ENCODE results near the gene GOLT1A.

GOLT1A gene

GRCh38 chr1:204178487-204179281 is 35.1 kb downstream of the GOLT1A start:
- peaks cover 7% of the 10 kb centered on the region for H3K4me1 ChIP-seq (ENCODE audit: insufficient read depth, low read length, poor library complexity, severe bottlenecking)
- no peaks in the 10 kb centered on the region for H3K9me2 ChIP-seq (replicated peaks; ENCODE audit: low read depth, low read length)
- no peak overlapping the region for H3K9ac ChIP-seq (ENCODE audit: low read depth, low read length, poor library complexity, severe bottlenecking)
- no peaks in the 10 kb centered on the region for H3F3A ChIP-seq (ENCODE audit: low read depth)
- H4K20me1 ChIP-seq (ENCODE audit: insufficient read depth, low read length, poor library complexity, severe bottlenecking): no peaks in the 10 kb centered on the region
- H3K36me3 ChIP-seq (ENCODE audit: insufficient read depth, low read length): no peaks in the 10 kb centered on the region
- no peak overlapping the region for H2AFZ ChIP-seq (ENCODE audit: low read length)
- H3K4me2 ChIP-seq (ENCODE audit: low read depth, low read length, poor library complexity, severe bottlenecking): no peak overlapping the region
- H3K9me3 ChIP-seq (ENCODE audit: insufficient read depth, low read depth, low read length): no peaks in the 10 kb centered on the region
- no peaks in the 10 kb centered on the region for H3K79me2 ChIP-seq (ENCODE audit: insufficient read depth, low read length)
- no peak for TF ChIP-seq CTCF (conservative IDR thresholded peaks at IDR 0.05; ENCODE audit: low read length)
- no peak for TF ChIP-seq EZH2phosphoT487 (IDR thresholded peaks at IDR 0.05; ENCODE audit: borderline replicate concordance)
- no peak overlapping the region for H3K4me3 ChIP-seq (ENCODE audit: low read length, poor library complexity, severe bottlenecking)
- no peaks in the 10 kb centered on the region for H3K27me3 ChIP-seq (ENCODE audit: insufficient read depth, low read length, poor library complexity, severe bottlenecking)

- Histone ChIP-seq H3K9me3 (ENCODE audit: insufficient read depth, low read depth, low read length) (no peaks in the 10 kb centered on the region), H3K79me2 (ENCODE audit: insufficient read depth, low read length) (no peaks in the 10 kb centered on the region), H3K9ac (ENCODE audit: low read depth, low read length, poor library complexity, severe bottlenecking) (no peak overlapping the region), H3K4me1 (ENCODE audit: insufficient read depth, low read length, poor library complexity, severe bottlenecking) (peaks cover 7% of the 10 kb centered on the region), H3F3A (ENCODE audit: low read depth) (no peaks in the 10 kb centered on the region), H2AFZ (ENCODE audit: low read length) (no peak overlapping the region), H3K9me2 (replicated peaks; ENCODE audit: low read depth, low read length) (no peaks in the 10 kb centered on the region), H3K4me3 (ENCODE audit: low read length, poor library complexity, severe bottlenecking) (no peak overlapping the region), H3K27me3 (ENCODE audit: insufficient read depth, low read length, poor library complexity, severe bottlenecking) (no peaks in the 10 kb centered on the region), H4K20me1 (ENCODE audit: insufficient read depth, low read length, poor library complexity, severe bottlenecking) (no peaks in the 10 kb centered on the region), H3K36me3 (ENCODE audit: insufficient read depth, low read length) (no peaks in the 10 kb centered on the region), H3K4me2 (ENCODE audit: low read depth, low read length, poor library complexity, severe bottlenecking) (no peak overlapping the region)
- no peak for TF ChIP-seq EZH2phosphoT487 (IDR thresholded peaks at IDR 0.05; ENCODE audit: borderline replicate concordance)
- no peak for TF ChIP-seq CTCF (conservative IDR thresholded peaks at IDR 0.05; ENCODE audit: low read length)
Measured at GRCh38 chr1:204177133-204177532, 36.7 kb downstream of the GOLT1A start.

- no peaks in the 10 kb centered on the region for H3K79me2 ChIP-seq (ENCODE audit: insufficient read depth, low read length)
- no peak for TF ChIP-seq CTCF (conservative IDR thresholded peaks at IDR 0.05; ENCODE audit: low read length)
- TF ChIP-seq EZH2phosphoT487 (IDR thresholded peaks at IDR 0.05; ENCODE audit: borderline replicate concordance): no peak
- H3F3A ChIP-seq (ENCODE audit: low read depth): no peaks in the 10 kb centered on the region
- peaks cover 7% of the 10 kb centered on the region for H3K4me1 ChIP-seq (ENCODE audit: insufficient read depth, low read length, poor library complexity, severe bottlenecking)
- H3K36me3 ChIP-seq (ENCODE audit: insufficient read depth, low read length): no peaks in the 10 kb centered on the region
- no peaks in the 10 kb centered on the region for H3K9me3 ChIP-seq (ENCODE audit: insufficient read depth, low read depth, low read length)
- H3K4me3 ChIP-seq (ENCODE audit: low read length, poor library complexity, severe bottlenecking): no peak overlapping the region
- no peaks in the 10 kb centered on the region for H4K20me1 ChIP-seq (ENCODE audit: insufficient read depth, low read length, poor library complexity, severe bottlenecking)
- no peaks in the 10 kb centered on the region for H3K9me2 ChIP-seq (replicated peaks; ENCODE audit: low read depth, low read length)
- no peak overlapping the region for H3K9ac ChIP-seq (ENCODE audit: low read depth, low read length, poor library complexity, severe bottlenecking)
- H3K27me3 ChIP-seq (ENCODE audit: insufficient read depth, low read length, poor library complexity, severe bottlenecking): no peaks in the 10 kb centered on the region
- no peak overlapping the region for H2AFZ ChIP-seq (ENCODE audit: low read length)
- H3K4me2 ChIP-seq (ENCODE audit: low read depth, low read length, poor library complexity, severe bottlenecking): no peak overlapping the region
Measured at GRCh38 chr1:204176049-204176448, 37.7 kb downstream of the GOLT1A start.
